Effector CD8-positive, alpha-beta T cell (primary cell): ENCODE measurements around the gene EFHD2.
"Not testable (repeated sequence)": the region's sequence is repeated elsewhere in the genome, so short reads cannot be mapped to it uniquely, and the experiment has no call there.

Experiments used
- DNase-seq: peaks from one replicate; lab custom pipeline; 2025; lab: John Stamatoyannopoulos, UW

EFHD2 gene

DNA sequence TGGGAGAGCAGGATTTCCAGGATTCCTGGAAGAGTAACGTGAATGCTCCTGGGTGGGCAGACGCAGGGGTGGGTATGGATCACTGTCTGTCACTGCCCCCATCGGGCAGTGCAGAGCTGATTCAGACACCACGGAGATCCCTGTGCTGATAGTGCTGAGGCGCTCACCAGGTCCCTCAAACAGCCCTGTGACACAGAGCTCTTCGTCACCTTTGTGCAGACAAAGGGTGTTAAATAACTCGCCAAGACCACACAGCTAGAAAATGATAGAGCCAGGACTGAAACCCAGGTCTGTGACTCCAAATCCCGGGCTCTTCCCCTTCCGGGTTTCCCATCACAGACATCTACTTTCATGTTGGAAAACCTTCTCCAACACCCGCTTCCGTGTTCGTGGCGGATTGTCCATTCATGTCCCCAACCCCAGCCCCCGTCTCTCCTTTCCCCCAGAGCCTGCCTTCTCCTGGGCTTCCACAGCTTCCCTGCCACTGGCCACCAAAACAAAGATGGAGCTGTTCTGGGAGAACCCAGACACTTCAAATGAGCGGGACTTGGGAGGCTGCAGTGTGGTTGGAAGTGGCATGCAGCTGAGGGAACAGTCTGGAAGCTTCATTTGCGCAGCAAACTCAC, 2.6 kb downstream of the EFHD2 start:
- DNase-seq = no peak

- DNase-seq = no peak
Observed at GRCh38 chr1:15412843-15413242, 3.2 kb downstream of the EFHD2 start.

GRCh38 chr1:15413563-15414444, 4.1 kb downstream of the EFHD2 start:
- DNase-seq = no peak

- DNase-seq = no peak
Observed at GRCh38 chr1:15414445-15414983, 4.8 kb downstream of the EFHD2 start.

GRCh38 chr1:15417059-15417934, 7.6 kb downstream of the EFHD2 start:
- DNase-seq = peak; percentile 39

DNA sequence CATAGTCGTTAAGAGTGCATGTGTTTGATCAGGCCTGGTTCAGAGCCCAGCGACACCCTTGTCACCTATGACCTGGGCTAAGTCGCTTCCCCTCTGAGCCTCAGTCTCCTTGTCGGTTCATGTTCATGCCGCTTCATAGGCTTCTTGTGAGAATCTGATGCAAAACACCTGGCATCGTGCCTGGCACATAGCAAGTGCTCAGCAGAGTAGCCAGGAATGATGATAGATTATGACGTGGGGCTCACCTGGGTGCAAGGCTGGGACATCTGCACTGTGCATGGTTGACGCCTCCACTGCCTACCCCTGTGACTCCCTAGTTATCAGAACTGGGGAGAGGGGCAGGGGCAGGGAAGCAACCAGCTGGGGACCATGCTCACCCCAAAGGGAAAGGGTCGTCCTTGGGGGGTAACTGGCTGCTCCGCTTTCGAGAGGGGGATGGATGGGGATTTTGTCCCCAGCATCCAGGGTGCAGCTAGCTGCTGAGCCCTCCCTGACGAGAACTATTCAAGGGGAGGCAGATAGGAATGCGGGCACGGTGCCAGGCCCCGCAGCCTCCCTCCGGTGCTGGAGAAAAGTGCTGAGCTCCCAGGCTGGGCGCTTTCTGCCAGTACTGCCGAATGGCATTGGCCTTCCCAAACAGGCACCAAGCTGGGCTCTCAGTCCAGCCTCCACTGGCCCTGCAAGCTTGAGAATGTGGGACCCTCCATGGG, 9.3 kb downstream of the EFHD2 start:
- no peak for DNase-seq

GRCh38 chr1:15420853-15421465, 11.3 kb downstream of the EFHD2 start:
- no peak for DNase-seq

- no peak for DNase-seq
Observed at GRCh38 chr1:15422871-15423270, 13.2 kb downstream of the EFHD2 start.

- DNase-seq = no peak
Observed at GRCh38 chr1:15423355-15424077, 13.8 kb downstream of the EFHD2 start.

GRCh38 chr1:15424146-15424667, 14.5 kb downstream of the EFHD2 start:
- DNase-seq = no peak

DNA sequence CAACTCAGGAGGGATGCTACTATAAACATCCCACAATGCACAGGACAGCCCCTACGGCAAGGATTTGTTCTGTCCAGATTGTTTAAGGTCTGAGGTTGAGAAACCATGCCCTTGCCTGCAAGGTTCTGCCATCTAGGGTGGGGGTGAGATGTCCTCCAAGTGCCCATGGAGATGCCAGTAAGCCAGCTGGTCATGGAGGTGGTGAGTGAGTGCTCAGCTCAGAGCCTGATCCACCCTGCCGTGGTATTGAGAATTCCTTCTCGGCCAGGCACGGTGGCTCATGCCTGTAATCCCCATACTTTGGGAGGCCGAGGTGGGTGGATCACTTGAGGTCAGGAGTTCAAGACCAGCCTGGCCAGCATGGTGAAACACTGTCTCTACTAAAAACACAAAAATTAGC, 15.3 kb downstream of the EFHD2 start:
- no peak for DNase-seq

GRCh38 chr1:15425521-15425920, 15.8 kb downstream of the EFHD2 start:
- no peak for DNase-seq

DNA sequence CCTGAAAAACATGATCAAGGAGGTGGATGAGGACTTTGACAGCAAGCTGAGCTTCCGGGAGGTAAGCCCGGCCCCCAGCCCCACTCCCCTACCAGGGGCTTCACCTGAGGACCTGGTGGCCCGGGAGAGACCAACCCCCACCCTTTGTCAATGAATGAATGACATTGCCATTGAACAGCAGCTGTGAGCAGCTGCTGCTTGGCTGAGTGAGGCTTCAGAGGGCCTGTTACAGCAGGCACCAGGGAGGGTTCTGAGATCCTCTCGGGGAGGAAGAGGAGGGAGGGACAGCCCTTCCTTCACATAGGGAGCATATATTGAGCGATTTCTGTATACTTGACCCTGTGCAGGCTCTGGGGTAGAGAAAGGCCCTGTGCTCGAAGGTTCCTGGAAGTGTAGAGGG, 16.3 kb downstream of the EFHD2 start:
- no peak for DNase-seq

DNA sequence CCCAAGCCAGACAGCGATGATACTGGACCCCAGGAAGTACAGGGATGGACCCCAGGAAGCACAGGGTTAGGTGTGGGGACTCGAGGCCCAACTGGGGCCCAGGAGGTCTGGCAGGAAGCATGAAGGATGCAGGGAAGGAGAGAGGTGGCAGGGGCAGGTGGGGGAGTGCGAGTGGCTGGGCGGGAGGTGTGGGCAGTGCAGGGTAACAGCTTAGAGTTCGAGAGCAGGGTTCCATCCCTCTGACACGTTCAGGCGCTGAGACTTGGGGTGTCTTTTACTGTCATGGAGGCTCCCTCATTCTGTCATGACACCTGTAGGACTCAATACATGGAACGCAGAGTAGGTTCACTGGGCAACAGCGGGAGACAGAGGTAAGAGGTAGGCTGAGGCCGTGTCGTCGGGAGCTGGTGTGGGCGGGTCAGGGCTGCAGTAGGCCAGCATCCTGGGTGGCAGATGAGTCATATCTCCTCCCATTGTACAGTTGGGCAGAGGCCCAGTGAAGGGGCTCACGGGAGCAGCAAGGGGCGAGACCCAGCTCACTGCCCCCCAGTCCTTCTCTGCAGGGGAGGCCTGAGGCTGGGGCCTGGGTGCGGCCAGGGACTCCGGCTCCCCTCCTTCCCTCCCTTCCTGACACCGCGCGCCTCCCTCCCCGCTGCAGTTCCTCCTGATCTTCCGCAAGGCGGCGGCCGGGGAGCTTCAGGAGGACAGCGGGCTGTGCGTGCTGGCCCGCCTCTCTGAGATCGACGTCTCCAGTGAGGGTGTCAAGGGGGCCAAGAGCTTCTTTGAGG, 17.0 kb downstream of the EFHD2 start:
- DNase-seq = no peak

DNA sequence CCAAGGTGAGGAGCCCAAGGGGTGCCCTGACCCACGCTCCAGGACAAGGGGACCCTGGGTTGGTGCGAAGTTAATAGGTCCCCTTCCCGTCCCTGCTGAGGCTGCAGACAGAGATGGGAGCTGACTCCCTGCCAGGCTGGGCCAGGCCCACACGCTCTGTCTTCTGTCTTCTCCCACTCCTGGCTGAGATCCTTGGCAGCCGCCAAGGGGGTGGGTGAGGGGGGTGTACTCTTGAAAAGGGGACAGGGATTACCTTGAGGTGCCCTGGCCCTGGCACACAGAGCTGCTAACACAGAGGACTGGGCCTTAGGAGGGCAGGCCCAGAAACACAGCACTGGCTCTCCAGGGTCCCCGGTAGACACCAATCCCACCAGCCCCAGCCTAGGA, 17.6 kb downstream of the EFHD2 start:
- no peak for DNase-seq

GRCh38 chr1:15428252-15428651, 18.6 kb downstream of the EFHD2 start:
- not testable (repeated sequence) for DNase-seq

DNA sequence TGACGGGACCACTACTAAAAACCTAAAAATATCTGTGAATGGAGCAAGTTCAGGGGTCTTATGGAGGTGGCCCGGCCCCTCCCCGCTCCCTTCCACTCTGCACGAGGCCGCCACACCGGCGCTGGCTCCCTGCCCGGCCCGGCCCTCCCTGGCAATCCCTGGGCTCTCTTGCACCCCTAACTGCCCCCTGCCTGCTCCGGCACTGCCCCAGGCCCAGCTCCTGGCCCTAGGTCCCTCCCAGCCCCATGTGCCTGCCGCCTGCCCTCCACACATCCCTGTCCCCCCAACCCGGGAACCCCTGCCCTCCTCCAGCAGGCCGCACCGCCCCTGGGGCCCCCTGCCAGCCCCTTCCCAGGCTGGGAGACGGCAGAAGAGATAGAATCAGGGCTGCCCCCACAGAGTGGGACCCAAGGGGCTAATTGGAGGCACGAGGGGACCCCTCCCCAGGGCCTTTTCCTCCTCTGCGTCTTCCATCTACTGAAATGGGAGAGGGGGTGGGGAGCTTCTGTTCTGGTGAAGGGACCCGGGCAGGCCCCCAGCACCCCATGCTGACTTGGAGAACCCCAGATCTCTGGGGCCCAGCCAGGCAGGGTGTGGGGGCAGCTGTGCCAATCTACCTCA, 19.2 kb downstream of the EFHD2 start:
- DNase-seq = no peak

GRCh38 chr1:15429701-15430149, 20.0 kb downstream of the EFHD2 start:
- no peak for DNase-seq
